Colon (tissue), 2 donors: ENCODE results near the gene ENTPD6.

ENCODE experiments used
- FAIRE-seq: peaks from 2 replicates; lab custom pipeline; 2012; peaks lifted over from hg19 to GRCh38; lab: Jason Lieb, UNC
- donor health status: control.
- donor health status: control.

ENTPD6 gene

DNA sequence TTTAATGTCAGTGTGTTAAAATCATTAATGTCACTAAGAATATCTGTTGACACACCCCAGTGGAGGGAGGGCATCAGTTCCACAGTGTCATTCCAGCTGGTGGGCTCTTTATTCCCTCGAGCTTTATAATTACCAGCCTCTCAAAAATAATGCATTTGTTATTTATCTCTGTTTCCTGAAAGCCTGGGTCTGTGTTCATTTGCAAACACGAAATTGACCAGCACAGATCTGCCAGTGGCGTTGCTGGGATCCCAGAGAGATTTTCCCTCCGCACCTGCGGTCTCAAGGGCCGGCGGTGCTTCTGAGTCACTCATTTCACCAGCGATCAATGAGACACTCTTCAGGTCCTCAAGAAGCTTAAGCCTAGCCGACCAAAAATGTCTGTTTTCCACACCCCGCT is 46.7 kb downstream of the ENTPD6 start:
- no peak for FAIRE-seq

DNA sequence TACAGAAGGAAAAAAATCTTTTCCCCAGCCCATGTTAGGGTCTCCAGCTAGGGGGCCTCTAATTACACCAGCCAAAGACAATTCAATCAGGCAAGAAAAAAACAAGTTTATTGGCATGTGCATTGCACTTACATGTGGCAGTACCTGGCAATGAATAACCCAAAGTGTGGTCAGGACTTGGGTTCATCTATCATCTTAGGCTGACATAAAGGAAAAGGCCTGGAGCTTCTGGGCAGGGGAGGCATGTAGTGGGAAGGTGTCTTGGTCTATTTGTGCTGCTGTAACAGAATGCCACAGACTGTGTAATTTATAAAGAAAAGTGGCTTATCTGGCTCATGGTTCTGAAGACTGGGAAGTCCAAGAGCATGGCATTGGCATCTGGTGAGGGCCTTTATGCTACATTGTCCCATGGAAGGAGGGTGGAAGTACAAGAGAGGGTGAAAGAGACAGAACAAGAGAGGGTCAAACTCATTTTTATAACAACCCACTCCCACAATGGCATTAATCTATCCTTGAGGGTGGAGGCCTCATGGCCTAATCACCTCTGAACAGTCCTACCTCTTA is 48.0 kb downstream of the ENTPD6 start:
- FAIRE-seq: no peak

DNA sequence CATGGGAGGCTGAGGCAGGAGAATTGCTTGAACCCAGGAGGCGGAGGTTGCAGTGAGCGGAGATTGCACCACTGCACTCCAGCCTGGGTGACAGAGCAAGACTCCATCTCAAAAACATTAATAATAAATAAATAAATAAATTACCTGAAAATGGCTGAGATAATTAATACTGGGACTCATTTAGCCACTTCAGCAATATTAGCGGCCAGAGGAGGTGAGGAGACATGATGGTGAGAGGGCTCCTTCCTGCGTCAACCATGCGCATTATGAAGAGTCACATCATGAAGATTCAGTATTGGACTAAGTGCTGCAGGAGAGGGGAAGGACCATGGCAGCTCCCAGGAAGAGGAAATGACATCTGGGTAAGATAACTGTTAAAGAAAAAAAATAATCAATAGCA is 49.5 kb downstream of the ENTPD6 start:
- no peak for FAIRE-seq

DNA sequence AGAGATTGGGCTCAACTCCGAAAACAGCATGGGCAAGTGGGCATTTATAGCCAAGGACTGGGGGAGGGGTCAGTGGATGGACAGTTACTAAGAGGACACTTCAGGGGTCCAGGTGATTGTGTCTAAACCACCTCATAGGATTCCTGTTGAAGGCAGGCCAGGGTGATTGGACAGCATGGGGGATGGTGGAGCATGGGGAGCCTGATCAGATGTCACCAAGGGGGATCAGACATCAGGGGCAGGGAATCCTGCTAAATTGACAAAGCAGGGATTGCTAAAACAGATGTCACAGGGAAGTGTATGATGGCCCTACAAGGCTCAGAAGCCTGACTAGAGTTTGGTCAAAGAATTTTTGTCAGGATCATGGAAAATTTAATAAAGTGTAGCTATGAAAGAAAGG is 49.9 kb downstream of the ENTPD6 start:
- no peak for FAIRE-seq

DNA sequence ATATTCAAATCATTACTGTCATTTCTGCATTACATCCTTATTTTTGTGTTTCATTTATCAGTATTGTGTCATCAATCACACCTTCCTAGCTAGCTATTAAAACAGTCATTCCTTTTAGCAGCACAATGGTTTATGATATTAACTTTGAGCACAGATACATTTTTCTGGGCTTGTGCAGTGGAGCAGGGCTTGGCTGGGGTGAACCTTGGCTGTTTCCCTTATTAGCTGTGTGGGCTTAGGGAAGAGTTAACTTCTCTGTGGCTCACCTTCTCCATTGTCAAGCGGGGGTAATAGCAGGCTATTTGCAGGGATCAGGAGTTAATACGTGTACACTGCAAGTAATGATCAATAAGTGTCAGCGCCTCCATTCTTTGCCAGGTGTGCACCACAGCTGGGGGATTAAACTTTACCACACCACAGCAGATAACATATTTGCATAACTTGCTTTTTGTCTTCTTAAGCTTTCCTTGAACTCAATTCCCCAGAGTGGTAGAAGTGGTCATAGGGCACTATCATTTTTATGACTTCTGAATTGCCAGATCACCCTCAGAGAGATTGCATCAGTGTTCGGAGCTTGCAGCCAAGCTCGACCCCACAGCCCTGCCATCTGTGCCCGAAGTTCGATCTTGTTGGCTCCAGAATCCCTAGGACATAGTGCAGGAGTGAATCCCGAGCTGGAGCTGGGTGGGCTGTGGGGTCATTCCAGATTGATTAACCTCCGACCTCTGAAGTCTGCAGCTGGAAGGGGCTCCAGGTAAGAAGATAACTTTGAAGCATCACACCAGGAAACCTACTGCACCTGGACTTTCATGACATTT is 50.9 kb downstream of the ENTPD6 start:
- no peak for FAIRE-seq

DNA sequence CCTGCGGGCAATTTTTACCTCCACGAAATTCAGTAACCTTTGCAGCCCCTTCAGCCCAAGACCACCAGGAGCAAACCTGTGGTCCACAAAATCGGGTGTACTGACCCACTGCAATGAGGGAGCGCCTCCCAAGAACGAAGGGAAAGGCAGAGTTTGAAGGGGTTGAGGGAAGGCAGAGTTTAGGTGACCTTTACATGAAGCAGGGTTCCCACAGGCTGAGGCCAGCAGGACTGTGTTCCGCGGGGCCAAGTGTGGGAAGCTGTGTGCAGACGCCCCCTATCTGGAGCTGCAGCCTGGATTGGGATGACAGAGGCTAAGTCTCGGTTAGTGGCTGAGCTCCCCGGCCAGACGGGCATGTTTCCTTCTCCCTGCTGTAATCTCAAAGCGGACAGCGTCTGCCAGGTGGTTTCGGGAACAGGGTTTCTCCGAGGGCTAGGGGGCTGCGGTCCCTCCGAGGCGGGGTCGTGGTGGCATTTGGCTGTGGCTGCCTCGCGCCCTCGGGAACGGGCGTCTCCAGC is 51.5 kb downstream of the ENTPD6 start:
- FAIRE-seq: no peak

DNA sequence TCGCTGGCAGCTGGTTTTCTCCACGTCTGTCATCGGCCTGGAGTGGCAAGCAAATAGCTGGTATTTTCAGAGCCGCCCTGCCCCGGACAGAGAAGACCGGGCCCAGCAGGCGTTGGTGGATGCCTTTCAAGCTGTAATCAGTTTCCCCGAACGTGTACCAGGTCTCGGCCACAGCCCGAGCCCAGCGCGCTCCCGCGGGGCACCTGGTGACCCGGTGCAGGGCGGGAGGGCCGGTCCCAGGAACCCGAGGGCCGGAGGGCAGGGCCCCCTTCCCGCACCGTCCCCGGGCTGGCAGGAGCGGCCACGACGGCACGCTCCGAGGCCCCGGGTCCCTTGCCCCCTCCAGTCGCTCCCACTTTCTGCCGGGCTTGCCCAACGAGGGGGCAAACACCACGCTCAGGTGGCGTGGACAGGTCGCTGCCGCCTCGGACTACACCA is 52.0 kb downstream of the ENTPD6 start:
- FAIRE-seq: no peak

DNA sequence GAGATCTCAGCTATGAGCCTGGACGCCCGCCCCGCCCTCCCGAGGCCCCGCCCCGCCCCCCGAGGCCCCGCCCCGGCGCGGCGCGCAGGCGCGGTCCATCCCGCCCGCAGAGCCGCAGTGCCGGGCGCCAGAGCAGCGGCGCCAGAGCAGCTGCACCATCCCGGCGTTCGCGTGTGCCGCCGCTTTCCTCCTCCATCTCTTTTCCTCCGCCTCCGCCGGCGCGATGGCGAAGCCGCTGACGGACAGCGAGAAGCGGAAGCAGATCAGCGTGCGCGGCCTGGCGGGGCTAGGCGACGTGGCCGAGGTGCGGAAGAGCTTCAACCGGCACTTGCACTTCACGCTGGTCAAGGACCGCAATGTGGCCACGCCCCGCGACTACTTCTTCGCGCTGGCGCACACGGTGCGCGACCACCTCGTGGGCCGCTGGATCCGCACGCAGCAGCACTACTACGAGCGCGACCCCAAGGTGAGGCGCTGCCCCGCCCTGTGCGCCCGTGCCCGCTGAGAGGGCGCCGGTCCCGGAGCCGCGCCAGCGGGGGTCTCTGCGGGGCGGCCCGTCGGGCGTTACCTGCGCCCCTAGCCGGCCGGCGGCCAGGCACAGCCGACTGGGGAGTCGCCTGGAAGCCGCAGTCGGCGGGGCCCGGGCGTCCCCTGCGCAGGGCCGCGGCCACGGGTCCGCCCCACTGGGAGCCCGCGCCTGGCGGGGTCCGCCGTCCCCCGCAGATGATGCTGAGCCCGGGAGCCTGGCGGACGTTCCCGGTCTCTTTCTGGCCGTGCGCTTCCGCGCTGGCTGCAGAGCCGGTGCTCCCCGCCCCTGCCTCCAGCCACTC is 52.7 kb downstream of the ENTPD6 start, which contains the start of gene PYGB:
Gene PYGB, plus strand, starts transcription at position 130 of the 830 bp plus-strand sequence. Its CDS starts 94 bp downstream, at position 224.
- no peak for FAIRE-seq

DNA sequence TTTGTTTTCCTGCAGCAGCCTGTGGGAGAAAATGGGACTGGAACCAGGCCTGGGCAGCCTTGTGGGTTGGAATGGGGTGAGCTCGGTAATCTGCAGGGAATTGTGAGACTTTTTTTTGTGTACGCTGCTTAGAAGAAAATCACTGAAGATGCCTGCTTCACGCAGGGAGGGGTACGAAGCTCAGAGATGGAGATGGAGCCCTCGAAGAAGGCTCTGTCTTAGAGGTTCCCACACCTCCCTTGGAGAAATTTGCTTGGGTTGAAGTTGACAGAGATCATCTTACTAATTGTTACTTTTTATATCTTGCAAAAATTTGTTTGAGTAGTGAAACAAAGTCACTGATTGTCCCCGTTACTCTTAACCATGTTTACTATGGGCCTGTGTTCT is 53.3 kb downstream of the ENTPD6 start:
- no peak for FAIRE-seq

DNA sequence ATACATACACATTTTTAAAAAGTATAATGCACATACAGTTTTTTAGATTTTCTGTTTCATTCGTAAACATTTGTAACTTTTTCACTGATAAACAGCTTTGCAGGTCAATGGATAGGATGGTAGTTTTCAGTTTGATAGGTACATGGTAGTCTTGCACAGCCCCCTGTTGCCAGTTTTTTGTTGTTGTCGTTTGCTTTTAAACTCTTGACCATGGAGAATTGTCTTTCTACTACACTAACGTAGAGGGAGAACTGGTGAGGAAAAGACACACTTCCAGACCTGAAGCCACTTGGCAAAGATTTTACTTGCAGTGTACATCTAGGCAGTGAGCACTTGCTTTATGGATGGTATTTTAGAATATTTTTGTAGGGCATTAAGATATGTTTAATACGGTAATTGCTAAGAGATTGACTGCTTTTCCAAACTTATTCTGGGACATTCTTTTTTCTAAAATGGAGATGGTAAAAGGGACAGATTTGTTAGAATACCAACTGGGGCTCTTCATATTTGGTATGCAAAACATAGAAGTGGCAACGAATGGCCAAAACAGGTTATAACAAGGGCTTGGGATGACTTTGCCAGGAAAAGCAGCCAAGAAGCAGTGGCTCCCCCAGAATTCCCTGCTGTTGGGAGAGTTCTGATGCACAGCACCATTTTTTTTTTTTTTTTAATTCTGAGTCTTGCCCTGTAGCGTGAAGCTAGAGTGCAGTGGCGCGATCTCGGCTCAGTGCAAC is 53.9 kb downstream of the ENTPD6 start:
- no peak for FAIRE-seq

DNA sequence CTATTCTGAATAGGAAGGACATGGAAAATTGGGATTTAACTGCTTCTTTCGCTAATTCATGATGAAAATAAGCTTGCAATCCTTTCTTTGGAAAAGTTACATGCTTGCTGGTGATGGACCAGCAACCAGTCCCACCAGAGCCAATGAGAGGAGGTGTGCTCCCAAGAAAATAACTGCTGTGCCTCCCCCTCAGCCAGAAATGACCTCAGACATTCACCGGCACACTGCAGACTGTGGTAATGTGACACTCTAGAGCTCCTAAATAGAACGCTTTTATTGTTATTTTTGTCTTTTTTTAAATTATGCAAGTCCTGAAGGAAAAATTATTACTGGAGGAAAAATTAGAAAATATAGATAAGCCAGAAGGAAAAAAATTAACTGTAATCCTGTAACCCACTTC is 55.0 kb downstream of the ENTPD6 start:
- no peak for FAIRE-seq

DNA sequence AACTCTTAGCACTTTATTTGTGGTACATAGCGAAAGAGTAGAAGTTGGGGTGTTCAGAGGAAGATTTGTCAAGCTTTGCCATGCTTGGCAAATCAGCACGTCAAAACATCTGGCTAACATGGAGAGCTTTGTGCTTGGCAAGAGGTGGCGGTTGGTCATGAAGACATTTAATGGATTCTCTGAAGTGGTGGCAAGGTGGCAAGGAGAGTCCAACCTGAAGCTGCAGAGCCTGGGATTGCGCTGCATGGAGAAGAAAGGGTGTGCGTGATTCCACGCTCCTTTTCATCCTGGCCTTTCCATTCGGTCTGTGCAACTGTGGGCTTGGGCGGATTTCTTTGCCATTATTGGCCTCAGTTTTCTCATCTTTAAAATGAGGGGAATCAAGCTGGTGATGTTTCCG is 55.5 kb downstream of the ENTPD6 start:
- no peak for FAIRE-seq

DNA sequence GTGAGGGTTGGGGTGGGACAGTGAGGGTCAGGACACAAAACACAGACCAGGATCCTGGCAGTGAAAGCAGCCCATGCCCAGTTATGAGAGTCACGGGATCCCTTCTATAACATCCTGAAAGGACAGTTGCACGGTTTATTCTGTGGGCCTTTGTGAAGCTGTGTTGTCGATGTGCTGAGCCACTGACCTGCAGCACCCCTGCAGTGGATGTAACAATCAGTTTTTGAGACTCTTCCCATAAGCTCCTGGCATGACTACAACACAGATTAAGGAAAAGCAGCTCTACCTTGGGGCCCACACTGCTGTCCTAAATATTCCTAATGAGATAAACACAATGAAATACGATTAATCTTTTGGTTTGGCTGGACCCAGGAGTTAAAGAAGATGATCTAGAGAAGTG is 56.0 kb downstream of the ENTPD6 start:
- no peak for FAIRE-seq

DNA sequence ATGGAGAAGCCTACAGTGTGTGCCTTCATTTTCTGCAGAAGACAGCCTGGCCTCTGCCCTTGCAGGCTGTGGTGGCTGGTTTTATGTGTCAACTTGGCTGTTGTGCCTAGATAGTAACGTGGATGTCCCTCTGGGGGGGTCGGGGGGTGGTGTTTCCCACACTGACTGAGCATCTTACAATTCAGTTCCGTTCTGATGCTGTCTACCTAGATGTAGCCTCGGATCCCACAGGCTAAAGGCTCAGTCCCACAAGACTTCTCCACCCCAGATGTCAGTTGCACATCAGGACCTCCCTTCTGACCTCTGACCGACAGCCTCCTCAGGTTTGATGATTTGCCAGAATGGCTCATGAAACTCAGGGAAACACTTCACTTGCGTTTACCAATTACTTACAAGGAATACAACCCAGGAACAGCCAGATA is 56.7 kb downstream of the ENTPD6 start:
- FAIRE-seq: no peak

DNA sequence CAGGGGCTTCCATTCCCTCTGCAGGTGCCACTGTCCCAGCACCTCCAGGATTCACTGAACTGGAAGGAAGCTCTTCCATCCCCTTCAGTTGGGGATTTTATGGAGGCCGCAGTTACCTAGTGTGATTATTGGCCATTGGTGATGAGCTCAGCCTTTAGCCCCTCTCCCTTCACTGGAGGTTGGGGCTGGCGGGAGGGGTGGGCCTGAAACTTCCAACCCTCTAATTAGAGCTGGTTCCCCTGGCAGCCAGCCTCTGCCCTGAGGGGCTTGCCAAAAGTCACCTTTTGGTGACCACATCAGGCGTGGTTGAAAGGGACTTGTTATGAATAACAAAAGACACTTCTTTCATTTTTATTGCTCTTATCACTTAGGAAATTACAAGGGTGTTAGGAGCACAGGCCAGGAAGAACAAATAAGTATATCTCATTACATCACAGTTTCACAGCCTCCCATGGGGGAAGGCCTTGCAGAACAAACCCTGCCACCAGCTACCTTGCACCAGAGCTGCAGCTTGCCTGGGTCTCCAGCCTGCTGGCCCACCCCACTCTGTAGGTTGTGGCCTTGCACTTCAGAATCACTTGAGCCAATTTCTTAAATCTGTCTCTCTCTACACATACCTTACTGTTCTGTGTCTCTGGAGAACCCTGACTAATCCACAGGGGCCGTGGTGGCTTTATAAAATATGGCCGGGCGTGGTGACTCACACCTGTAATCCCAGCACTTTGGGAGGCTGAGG is 57.3 kb downstream of the ENTPD6 start:
- FAIRE-seq: no peak

DNA sequence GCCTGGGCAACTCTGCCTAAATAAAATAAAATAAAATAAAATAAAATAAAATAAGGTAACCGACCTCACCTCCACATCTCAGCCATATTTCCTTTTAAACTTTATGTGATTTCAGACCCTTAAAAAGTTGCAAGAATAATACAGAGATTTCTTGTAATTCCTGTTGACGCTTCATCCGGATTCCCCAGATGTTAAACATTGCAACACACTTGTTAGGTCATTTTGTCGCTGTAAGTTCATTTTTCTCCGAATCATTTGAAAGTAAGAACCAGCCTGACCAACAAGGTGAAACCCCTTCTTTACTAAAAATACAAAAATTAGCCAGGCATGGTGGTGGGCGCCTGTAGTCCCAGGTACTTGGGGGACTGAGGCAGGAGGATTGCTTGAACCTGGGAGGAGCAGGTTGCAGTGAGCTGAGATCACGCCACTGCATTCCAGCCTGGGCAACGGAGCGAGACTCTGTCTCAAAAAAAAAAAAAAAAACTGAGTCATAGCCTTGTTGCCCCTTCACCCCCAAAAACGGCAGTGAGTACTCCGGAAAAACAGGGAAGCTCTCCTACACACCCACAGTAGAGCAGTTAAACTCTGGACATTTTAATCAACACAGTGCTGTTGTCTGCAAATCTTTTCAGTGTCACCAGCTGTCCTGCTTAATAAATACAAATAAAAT is 58.2 kb downstream of the ENTPD6 start:
- no peak for FAIRE-seq

DNA sequence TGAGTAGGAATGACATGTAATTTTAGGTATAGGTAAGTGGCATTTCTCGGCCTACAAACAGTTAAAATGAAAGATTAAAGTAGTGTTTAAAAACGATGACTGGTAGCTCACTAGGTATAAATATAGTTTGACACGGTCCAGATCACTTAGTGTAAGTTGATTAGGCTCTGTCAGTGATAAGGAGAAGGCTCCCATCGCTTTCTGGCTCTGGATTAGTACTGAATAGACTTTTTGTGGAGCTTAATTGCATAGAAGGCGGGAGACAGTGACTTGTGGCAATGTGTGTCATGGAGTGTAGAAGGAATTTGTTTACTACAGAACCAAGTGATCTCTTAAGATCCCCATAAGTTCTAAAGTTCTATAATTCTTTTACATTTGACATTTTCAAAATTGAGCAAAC is 59.1 kb downstream of the ENTPD6 start:
- FAIRE-seq: no peak

DNA sequence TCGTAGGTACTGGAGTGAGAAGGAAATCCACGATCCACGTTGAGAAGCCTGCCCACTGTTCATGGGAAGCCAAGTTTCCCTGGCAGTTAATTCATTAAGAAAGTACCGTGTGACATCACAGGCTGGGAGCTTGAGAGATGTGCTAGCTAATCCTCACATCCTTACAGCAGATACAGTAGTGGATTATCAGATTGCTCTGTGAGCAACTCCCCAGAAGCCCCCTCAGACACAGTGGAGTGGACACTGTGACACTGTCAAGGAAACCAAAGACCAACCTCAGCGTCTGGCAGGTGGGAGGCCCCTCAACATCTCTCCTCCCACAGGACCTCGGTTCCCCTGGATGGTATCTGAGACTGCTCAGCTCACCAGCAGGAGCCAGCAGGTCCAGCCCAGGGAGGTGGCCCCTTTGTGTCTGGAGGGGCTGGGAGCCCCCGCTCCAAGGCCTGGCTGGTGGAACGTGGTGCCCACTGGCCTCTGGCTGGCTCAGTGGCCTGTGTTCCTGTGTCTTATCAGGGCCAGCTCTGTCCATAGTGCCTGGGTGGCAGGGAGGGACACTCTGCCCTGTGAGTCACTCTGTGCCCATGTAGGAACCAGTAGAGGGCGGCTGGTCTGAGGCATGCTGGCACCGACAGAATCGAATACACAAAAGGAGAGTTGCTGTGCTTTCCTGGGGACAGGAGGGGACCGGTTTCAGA is 59.6 kb downstream of the ENTPD6 start:
- FAIRE-seq: no peak

DNA sequence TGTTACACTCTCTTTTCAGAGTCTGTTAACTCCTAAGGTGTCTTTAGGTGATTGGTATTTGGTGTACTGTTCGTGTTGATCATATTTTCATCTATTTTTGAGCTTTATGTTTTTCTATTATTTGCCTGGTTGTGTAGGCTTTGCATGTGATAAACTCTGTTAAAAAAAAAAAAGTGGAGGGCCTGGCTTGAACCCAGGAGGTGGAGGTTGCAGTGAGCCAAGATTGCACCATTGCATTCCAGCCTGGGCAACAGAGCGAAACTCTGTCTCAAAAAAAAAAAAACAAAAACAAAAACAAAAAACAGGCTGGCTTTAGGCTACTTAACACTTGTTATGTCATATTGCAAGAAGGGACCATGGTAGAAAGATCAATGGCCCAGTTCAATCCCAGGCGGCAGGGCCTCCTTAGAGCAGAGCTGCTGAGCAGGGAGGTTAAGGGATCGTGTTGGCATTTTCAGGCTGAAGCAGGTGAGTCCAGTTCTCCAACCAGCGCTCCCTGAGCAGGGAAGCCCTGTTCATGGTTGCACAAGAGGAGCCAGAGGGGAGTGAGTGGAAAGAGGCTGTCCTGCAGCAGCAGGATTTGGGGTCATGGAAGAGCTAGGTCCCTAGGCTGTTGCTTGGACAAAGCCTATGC is 60.8 kb downstream of the ENTPD6 start:
- FAIRE-seq: no peak

DNA sequence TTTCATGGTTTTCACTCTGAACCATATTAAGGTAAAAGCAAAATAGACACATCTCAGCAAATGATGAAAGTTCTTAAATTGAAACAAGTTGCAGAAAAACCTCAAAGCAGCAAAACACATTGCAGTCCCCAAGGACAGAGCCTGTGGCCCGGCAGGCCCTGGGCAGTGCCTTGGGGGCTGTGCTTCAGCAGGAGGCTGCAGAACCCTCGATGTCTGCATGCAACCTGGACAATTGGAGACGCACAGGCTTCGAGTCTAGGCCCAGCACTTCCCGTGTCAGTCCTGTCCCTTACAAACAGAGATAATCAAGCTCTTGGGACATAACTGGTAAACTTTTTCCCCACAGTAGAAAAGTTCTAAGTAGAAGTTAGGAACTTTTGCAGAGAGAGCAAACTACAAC is 61.6 kb downstream of the ENTPD6 start:
- FAIRE-seq: no peak
